SK-N-MC (cell line): ENCODE data around the gene BSPRY.

Source experiments
- EZH2 ChIP-seq: fragments of 200-600 bp; sonication (generic); IDR thresholded peaks from one replicate; pipeline ENCODE4 v1.6.1; 2017; ENCODE audit warnings: antibody characterized with exemption
- POLR2AphosphoS5 ChIP-seq: IDR thresholded peaks from 2 replicates; pipeline ENCODE4 v1.6.1; 2012; ENCODE audit warnings: mild to moderate bottlenecking, low read depth, low read length, borderline replicate concordance

- TF ChIP-seq EZH2 (no peak), POLR2AphosphoS5 (no peak)
Observed at GRCh38 chr9:113372059-113372458, 22.7 kb downstream of the BSPRY start.
